Smooth muscle cell of the brain vasculature (primary cell): ENCODE results near the gene KRT8.
"Not testable (repeated sequence)": the region's sequence is repeated elsewhere in the genome, so short reads cannot be mapped to it uniquely, and the experiment has no call there.

Source experiments
- DNase-seq: peaks from one replicate; pipeline ENCODE4 v3.0.0-alpha.2; 2012; ENCODE audit warnings: low read depth, low spot score

KRT8 gene

GRCh38 chr12:52904509-52905300 lies at the start of gene KRT8:
TSS of gene KRT8 (minus strand) at chr12:52905076. CDS start at chr12:52904981, 95 bp downstream.
- DNase-seq, result not testable (repeated sequence)

- DNase-seq, result no peak
Observed at GRCh38 chr12:52953181-52953841, 48.4 kb upstream of the KRT8 start.

- no peak for DNase-seq
Observed at GRCh38 chr12:52952076-52952801, 47.4 kb upstream of the KRT8 start.

GRCh38 chr12:52951640-52952039 lies 46.8 kb upstream of the KRT8 start:
- DNase-seq, result no peak

GRCh38 chr12:52951126-52951525 lies 46.2 kb upstream of the KRT8 start:
- no peak for DNase-seq

- DNase-seq, result no peak
Observed at GRCh38 chr12:52950553-52950952, 45.7 kb upstream of the KRT8 start.

- DNase-seq, result peak; percentile 61
Observed at GRCh38 chr12:52949413-52950331, 44.8 kb upstream of the KRT8 start.

- no peak for DNase-seq
Observed at GRCh38 chr12:52947738-52948423, 43.0 kb upstream of the KRT8 start.

- DNase-seq, result no peak
Observed at GRCh38 chr12:52946797-52947547, 42.1 kb upstream of the KRT8 start.

GRCh38 chr12:52946334-52946733 lies 41.5 kb upstream of the KRT8 start:
- DNase-seq, result no peak

- no peak for DNase-seq
Observed at GRCh38 chr12:52945389-52946232, 40.7 kb upstream of the KRT8 start.

- no peak for DNase-seq
Observed at GRCh38 chr12:52944683-52945388, 40.0 kb upstream of the KRT8 start.

- no peak for DNase-seq
Observed at GRCh38 chr12:52942901-52943181, 38.0 kb upstream of the KRT8 start.

GRCh38 chr12:52942066-52942900 lies 37.4 kb upstream of the KRT8 start:
- DNase-seq, result no peak

- no peak for DNase-seq
Observed at GRCh38 chr12:52929538-52929937, 24.7 kb upstream of the KRT8 start.

GRCh38 chr12:52927964-52928363 lies 23.1 kb upstream of the KRT8 start:
- no peak for DNase-seq

GRCh38 chr12:52926596-52927234 lies 21.8 kb upstream of the KRT8 start:
- no peak for DNase-seq
